ENCODE measurements around the gene BTNL2.
"Not testable (repeated sequence)": the region's sequence is repeated elsewhere in the genome, so short reads cannot be mapped to it uniquely, and the experiment has no call there.

The BTNL2 gene, protein sequence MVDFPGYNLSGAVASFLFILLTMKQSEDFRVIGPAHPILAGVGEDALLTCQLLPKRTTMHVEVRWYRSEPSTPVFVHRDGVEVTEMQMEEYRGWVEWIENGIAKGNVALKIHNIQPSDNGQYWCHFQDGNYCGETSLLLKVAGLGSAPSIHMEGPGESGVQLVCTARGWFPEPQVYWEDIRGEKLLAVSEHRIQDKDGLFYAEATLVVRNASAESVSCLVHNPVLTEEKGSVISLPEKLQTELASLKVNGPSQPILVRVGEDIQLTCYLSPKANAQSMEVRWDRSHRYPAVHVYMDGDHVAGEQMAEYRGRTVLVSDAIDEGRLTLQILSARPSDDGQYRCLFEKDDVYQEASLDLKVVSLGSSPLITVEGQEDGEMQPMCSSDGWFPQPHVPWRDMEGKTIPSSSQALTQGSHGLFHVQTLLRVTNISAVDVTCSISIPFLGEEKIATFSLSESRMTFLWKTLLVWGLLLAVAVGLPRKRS

DNA sequence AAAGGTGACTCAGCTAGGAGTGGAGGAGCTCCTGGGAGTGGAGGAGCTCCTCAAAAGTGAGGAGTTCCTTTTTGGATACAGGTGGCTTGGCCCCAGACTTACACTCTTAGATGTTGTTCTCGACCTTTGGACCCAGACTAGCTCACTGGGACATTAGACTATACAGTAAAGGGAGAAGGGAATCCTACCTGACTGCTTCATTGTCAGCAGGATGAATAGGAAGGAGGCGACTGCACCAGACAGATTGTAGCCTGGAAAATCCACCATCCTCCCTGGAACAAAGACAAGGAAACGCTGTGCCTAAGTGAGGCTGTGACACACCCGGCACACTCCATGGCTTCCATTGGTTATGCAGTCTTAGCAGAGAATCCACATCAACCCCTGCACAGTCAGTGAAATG, at the start of gene BTNL2:
TSS of gene BTNL2 (minus strand) at position 325 of the 400 bp plus-strand sequence. CDS start at position 267, 58 bp downstream.
- DNase-seq, result no peak

GRCh38 chr6:32449088-32449736, 42.2 kb upstream of the BTNL2 start:
- DNase-seq, result no peak

- no peak for DNase-seq
These were observed 41.0 kb upstream of the BTNL2 start for GRCh38 chr6:32447932-32448331.

DNA sequence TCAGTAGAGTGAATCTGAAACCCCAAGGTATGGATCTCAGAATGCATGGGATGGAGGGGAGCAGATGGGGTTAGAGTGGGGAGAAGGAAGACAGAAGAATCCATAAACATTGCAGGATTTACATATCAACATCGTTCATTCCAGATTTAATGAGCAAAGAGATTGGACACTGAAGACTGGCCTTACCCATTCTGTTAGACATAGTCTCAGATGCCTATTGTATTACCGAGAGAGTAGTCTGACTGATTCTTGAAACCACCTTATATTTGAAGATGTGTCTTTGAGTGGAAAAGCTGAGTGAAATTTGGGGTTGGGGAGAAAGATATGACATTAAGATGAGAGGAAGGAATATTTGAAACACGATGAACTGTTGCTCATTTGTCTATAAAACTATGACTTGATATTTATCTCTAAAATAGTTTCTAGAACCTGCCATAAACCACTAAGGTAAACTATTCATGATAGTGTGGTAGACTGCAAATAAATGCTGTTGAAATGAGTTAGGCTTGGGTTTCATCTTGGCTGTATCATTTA, 38.4 kb upstream of the BTNL2 start:
- DNase-seq, result no peak

DNA sequence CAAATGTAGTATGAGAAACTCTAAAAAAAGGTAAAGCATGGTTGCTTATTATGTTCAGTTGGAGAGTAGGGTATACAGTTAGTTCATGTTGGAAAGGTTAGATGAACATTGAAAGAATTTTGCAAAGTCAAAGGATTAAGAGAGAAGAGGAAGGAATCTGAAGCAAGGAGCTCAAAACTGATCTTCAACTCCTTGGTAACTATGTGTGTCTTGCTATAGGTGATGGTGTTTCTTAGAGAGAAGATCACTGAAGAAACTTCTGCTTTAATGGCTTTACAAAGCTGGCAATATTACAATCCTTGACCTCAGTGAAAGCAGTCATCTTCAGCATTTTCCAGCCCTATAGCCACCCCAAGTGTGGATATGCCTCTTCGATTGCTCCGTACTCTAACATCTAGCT, 37.5 kb upstream of the BTNL2 start:
- DNase-seq, result no peak

GRCh38 chr6:32442977-32443552, 36.1 kb upstream of the BTNL2 start:
- DNase-seq, result no peak

DNA sequence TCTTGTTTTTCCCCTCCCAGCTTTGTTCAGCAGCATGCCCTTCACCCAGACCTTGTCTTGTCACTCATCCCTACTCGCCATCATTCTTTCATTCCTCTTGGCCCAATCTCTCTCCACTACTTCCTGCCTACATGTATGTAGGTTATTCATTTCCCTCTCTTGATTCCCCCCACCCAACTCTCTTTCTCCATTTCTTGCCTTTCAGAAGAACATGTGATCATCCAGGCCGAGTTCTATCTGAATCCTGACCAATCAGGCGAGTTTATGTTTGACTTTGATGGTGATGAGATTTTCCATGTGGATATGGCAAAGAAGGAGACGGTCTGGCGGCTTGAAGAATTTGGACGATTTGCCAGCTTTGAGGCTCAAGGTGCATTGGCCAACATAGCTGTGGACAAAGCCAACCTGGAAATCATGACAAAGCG, 35.3 kb upstream of the BTNL2 start:
- no peak for DNase-seq

GRCh38 chr6:32439602-32440214, 32.7 kb upstream of the BTNL2 start, which contains the start of gene HLA-DRA:
TSS of gene HLA-DRA (plus strand) at chr6:32439887. CDS start at chr6:32439951, 64 bp downstream.
- DNase-seq, result peak; percentile 72

DNA sequence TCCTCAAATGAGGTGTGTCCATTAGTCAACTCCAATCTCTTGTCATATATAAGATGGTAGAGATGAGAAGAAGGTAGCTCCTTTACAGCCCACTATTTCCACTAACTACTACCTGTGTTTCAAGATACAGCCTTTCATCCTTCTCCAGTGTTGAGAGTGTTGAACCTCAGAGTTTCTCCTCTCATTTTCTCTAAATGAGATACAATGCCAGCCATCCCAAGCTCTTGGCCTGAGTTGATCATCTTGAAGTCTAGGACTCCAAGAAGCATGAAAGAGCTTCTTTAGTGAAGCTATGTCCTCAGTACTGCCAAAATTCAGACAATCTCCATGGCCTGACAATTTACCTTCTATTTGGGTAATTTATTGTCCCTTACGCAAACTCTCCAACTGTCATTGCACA, 32.2 kb upstream of the BTNL2 start:
- DNase-seq, result no peak

DNA sequence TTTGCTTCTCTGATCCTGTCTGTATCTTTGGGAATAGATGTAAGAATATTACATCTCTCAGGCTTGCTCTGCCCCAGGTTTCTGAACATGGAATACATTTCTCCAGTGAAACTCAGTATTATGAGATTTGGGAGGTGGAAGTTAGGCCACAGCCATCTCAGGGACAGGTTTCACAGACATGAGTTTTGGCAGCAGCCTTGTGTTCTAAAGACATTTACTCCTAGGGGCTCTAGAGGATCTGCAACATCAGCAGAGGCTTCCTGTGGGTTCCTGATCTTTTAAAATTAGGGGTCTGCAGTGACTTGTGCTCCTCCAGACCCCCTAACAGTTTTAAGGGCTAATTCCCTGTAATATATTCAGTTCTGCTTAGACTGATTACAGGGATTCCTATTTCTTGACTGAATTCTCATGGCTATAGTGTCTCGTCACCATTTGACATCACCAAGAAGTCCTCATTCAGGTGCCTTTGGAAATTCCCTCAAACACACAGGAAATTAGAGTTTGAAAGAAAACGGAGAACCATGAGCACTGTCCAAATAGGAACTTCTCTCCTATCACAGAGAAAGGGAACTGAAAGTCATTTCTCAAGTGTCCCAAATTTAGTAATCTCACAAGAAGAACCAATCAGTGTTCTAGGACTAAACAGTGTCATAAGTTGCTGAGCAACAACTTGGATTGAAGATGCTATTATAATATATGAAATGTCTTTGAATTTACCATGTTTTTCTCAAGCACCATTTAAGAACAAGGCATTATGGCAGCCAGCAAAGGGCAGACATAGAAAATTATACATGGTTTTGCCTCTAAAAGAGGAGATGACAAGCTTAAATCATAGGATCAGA, 30.2 kb upstream of the BTNL2 start:
- DNase-seq, result no peak

GRCh38 chr6:32436186-32436585, 29.2 kb upstream of the BTNL2 start:
- no peak for DNase-seq

DNA sequence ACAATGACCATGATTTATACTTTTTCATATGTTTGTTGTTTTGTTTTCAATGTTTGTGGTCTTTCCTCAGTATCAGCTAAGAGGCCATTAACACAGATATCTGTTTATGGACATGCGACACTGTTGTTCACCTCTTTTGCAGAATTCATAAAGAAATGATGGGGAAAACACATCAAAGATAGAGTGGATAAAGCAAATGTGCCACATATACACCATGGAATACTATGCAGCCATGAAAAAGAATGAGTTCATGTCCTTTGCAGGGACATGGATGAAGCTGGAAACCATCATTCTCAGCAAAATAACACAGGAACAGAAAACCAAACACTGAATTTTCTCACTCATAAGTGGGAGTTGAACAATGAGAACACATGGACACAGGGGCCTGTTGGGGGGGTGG, 27.0 kb upstream of the BTNL2 start:
- DNase-seq, result not testable (repeated sequence)

GRCh38 chr6:32432050-32432450, 25.1 kb upstream of the BTNL2 start:
- no peak for DNase-seq

GRCh38 chr6:32431142-32431541, 24.2 kb upstream of the BTNL2 start:
- DNase-seq, result no peak

- DNase-seq, result no peak
These were observed 23.2 kb upstream of the BTNL2 start for GRCh38 chr6:32430179-32430578.

GRCh38 chr6:32427934-32428474, 21.0 kb upstream of the BTNL2 start:
- DNase-seq, result no peak

DNA sequence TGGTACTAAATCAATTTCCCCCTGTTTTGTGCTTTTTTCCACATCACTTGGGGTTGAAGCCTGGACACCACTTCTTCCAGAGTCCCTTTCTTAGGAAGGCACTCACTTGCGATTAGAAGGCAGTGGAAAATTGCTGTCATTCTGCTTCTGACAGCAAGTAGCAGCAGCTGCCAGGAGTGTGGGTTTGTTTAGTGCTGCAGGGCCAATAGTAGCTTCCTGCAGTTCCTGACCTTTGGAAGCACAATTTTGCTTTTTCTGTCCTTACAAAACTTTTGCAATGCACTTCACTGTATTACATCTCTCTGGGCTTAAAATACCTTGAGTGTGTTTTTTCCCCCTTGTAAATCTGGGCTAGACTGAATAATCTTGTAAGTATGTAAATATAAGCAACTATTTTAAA, 20.2 kb upstream of the BTNL2 start:
- no peak for DNase-seq

DNA sequence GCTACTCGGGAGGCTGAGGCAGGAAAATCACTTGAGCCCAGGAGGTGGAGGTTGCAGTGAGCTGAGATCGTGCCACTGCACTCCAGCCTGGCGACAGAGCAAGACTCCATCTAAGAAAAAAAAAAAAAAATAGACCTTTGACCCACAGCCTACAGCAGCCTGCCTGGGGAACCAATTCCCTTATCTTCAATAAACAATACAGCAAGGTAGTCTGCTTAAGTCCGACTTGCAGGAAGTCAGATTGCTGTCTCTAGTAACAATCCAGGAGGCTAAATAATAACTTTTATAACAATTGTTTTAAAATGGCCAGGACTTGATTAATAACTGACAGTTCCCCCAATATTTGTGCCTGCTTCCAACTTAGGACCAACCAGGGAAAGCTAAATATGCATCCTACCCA, 19.4 kb upstream of the BTNL2 start:
- no peak for DNase-seq

- DNase-seq, result no peak
These were observed 17.8 kb upstream of the BTNL2 start for GRCh38 chr6:32424589-32425300.

DNA sequence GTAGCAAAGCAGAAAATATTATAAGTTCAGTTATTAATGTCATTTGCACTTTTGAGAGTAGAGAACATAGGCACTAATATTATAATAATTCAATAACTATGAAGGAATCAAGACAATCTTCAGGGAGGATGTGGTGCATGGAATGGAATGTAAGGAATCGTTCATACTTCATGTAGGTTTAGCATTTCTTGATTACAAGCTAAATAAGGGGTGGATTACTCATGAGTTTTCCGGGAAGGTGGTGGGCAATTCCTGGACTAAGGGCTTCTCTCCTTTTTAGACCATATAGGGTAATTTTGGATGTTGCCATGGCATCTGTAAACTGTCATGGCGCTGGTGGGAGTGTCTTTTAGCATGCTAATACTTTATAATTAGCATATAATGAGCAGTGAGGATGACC, 9.1 kb upstream of the BTNL2 start:
- DNase-seq, result no peak

DNA sequence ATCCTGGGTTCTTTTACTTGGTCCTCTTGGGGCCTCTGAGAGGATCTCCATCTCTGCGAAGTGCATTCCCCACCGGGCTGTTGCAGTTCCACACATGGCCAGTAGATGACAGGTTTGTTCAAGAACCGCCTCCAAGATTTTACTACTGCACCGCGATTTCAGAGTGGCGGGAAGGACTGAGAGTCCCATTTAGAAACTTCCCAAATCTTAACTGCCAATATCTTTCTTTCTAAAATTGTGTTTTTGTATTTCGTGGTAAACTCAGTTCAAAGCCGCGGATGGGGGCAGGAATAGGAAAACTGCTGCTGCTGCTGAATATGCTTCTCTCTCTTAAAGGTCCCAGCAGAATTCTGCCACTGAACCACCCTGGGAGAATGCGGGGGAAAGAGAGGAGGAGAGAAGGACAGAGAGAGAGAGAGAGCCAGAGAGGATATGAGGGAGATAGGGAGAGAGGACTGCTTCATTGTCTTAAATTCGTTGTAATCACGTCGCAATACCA, 8.6 kb upstream of the BTNL2 start:
- DNase-seq, result peak; percentile 82
